HG03066 (cell line): ENCODE data around the gene TH.

Experiments
- ATAC-seq: cut with Tn5 transposase; IDR thresholded peaks from one replicate; pipeline ENCODE4 v1.9.1; 2021; ENCODE audit warnings: low read depth; ENCODE audit not compliant: unreplicated experiment

Gene TH

GRCh38 chr11:2115308-2115707 is 56.3 kb downstream of the TH start:
- no peak for ATAC-seq

DNA sequence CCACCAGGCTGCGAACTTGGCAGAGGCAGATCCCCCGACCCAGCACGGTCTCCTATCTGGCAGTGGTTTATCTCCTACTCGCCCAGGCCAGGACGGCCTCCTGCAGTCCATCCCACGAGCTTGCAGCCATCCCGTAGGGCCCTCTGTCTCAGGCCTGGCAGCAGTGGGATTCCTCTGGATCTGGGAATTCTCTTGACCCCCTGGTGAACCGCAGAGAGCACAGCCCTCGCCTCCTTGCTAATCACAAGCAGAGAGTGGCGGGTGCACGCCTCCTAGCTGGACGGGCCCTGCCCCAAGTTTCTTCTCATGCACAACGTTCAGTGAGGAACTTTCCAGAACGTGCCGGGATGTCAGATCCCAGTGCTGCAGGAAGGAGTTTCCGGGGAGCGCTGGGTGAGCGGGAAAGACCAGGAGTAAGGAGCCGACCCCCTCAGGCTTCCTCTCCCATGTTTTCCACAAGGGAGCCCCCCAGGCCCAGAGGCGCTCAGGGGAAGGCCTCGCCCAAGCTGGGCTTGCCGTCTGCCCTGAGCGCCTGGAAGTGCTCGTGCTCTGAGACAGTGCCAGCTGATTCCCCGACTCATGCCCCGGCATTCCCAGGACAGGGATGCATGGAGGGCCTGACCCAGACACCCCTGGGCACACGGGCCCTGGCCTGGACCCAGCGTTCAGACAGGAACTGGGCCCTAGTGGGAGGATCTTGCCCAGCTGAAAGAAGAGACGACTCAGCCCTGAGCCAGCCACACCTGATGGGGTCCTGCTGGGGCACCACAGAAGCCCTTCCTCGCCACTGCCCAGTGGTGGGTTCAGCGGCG is 57.0 kb downstream of the TH start:
- no peak for ATAC-seq
